ENCODE measurements around the gene HS6ST1. TPM values are rescaled to one million over a fixed set of nuclear protein-coding genes. Genes with fewer than 3 reads are reported as not detected.

The HS6ST1 gene
- total and polyA plus RNA-seq, 10 donors: 7.2 to 99.5 (median 57.0) TPM

- TF ChIP-seq POLR2AphosphoS5 (IDR thresholded peaks at IDR 0.05) (no peak), CTCF (IDR thresholded peaks at IDR 0.05 in 8 of 11, conservative IDR thresholded peaks at IDR 0.05 in 3 of 11) (no peak)
- H3K27ac ChIP-seq: peak overlapping the region in 3 of 8 donors; percentile 25 to 64 (median 56)
- peak; percentile 58 for DNase-seq
- H3K36me3 ChIP-seq: peaks cover 0 to 15% (median 0%) of the 10 kb centered on the region in 6 donors
- intact Hi-C loops (cut with DNase I; ENCODE audit: low total_unique reads): no loop called here
- WGBS, 5 donors: 52 to 79% (median 75%) methylated on average over 8 to 9 of the region's 9 CpGs
- H3K27me3 ChIP-seq (replicated peaks in 1 of 7): no peaks in the 10 kb centered on the region
- peaks cover 16 to 97% (median 76%) of the 10 kb centered on the region in 6 donors for H3K4me1 ChIP-seq
- H3K4me3 ChIP-seq: no peak overlapping the region
- H3K9me3 ChIP-seq: no peaks in the 10 kb centered on the region
Measured at GRCh38 chr2:128303095-128303791, 15.4 kb downstream of the HS6ST1 start.

DNA sequence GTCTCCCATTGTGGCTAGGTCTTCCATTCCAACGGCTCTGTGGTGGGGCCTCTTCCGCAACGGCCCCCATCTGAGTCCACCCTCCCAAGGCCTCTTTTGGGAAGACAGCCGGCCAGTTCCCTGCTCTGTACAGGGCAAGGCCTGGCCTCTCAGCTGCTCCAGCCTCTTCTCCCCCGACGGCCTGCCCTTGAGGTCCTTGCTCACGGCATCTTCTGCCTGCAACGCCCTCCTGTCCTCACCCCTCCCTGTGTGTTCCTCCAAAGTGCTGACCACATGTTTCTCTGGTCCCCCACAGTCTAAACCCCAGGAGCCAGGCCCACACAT is 16.0 kb downstream of the HS6ST1 start:
- Histone ChIP-seq H3K27me3 (replicated peaks in 1 of 7) (no peaks in the 10 kb centered on the region), H3K36me3 (peaks cover 0 to 15% (median 0%) of the 10 kb centered on the region in 6 donors)

GRCh38 chr2:128302011-128302743 is 16.5 kb downstream of the HS6ST1 start:
- Histone ChIP-seq H3K27me3 (replicated peaks in 1 of 7) (no peaks in the 10 kb centered on the region), H3K27ac (peak overlapping the region in 5 of 8 donors; percentile 17 to 64 (median 52)), H3K36me3 (peaks cover 0 to 14% (median 0%) of the 10 kb centered on the region in 6 donors), H3K4me1 (peaks cover 12 to 86% (median 65%) of the 10 kb centered on the region in 6 donors), H3K9me3 (no peaks in the 10 kb centered on the region), H3K4me3 (no peak overlapping the region)
- WGBS, 5 donors: 79 to 100% (median 79%) methylated on average over 5 to 8 of the region's 8 CpGs
- intact Hi-C loops (cut with DNase I; ENCODE audit: low total_unique reads): no loop called here
- no peak for TF ChIP-seq POLR2A (IDR thresholded peaks at IDR 0.05)
- no peak for TF ChIP-seq POLR2AphosphoS5 (IDR thresholded peaks at IDR 0.05)
- no peak for TF ChIP-seq CTCF (IDR thresholded peaks at IDR 0.05 in 8 of 11, conservative IDR thresholded peaks at IDR 0.05 in 3 of 11)
- peak; percentile 65 for DNase-seq

More for the DNA sequence above, 16.0 kb downstream of the HS6ST1 start:
- H3K27ac ChIP-seq: peak overlapping the region in 4 of 8 donors; percentile 13 to 64 (median 40)
- 67 to 72% (median 71%) methylated on average over 8 of the region's 8 CpGs for WGBS, 5 donors
- H3K9me3 ChIP-seq: no peaks in the 10 kb centered on the region
- peaks cover 12 to 91% (median 70%) of the 10 kb centered on the region in 6 donors for H3K4me1 ChIP-seq
- H3K4me3 ChIP-seq: no peak overlapping the region
- peak; percentile 73 for DNase-seq
- intact Hi-C loops (cut with DNase I; ENCODE audit: low total_unique reads): no loop called here
- TF ChIP-seq CTCF (IDR thresholded peaks at IDR 0.05 in 8 of 11, conservative IDR thresholded peaks at IDR 0.05 in 3 of 11) (no peak), POLR2AphosphoS5 (IDR thresholded peaks at IDR 0.05) (no peak), POLR2A (IDR thresholded peaks at IDR 0.05) (no peak)

DNA sequence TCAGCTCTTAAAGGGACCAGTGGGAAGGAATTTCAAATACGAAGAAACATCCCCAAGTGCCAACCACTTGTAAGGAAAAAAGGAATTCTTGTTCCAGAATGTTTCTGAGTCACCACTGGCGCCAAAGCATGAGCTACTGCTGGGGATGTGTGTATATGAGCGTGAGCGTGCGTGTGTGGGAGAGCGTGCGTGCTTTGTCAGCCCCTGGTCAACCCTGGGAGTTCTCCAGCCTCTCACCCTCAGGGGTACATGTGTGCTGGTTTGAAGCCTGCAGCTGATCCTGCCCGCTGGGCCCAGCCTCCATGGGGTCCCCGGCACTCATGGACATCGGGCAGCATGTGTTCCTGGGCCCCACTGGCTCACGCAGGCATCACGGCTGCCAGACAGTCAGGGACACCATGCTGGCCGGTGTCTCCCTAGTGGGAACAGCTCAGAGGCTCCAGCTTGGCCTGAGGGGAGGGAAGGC is 17.1 kb downstream of the HS6ST1 start:
- Histone ChIP-seq H3K4me3 (no peak overlapping the region), H3K4me1 (peaks cover 10 to 80% (median 59%) of the 10 kb centered on the region in 6 donors), H3K9me3 (no peaks in the 10 kb centered on the region), H3K36me3 (peaks cover 0 to 8% (median 0%) of the 10 kb centered on the region in 6 donors), H3K27ac (peak overlapping the region in 5 of 8 donors; percentile 17 to 64 (median 52)), H3K27me3 (replicated peaks in 1 of 7) (no peaks in the 10 kb centered on the region)
- intact Hi-C loops (cut with DNase I; ENCODE audit: low total_unique reads): no loop called here
- no peak for TF ChIP-seq CTCF (IDR thresholded peaks at IDR 0.05 in 8 of 11, conservative IDR thresholded peaks at IDR 0.05 in 3 of 11)
- peak in 1 of 3 donors; percentile 30 for TF ChIP-seq POLR2AphosphoS5 (IDR thresholded peaks at IDR 0.05)
- DNase-seq: peak; percentile 65
- 77 to 91% (median 83%) methylated on average over 7 to 13 of the region's 13 CpGs for WGBS, 5 donors

All from spleen (tissue), 11 donors.